Body of pancreas (tissue), 4 donors: ENCODE measurements around the gene MT1B.

ENCODE experiments used
- POLR2A ChIP-seq, 3 donors: fragments of 450-650 bp; IDR thresholded peaks; one replicate each; pipeline ENCODE4 v1.6.1; 2016; ENCODE audit warnings: antibody characterized with exemption in 3 of 3, mild to moderate bottlenecking in 2 of 3
- TF ChIP-seq, protein P1 (sequence below), 7 experiments: fragments of 450-650 bp in 4 of 7; fragments of 200-600 bp in 3 of 7; sonication (generic) in 3 of 7; IDR thresholded peaks; one replicate each; pipeline ENCODE4 v1.5.1; 2016 to 2019; ENCODE audit warnings: antibody characterized with exemption in 7 of 7

DNA sequence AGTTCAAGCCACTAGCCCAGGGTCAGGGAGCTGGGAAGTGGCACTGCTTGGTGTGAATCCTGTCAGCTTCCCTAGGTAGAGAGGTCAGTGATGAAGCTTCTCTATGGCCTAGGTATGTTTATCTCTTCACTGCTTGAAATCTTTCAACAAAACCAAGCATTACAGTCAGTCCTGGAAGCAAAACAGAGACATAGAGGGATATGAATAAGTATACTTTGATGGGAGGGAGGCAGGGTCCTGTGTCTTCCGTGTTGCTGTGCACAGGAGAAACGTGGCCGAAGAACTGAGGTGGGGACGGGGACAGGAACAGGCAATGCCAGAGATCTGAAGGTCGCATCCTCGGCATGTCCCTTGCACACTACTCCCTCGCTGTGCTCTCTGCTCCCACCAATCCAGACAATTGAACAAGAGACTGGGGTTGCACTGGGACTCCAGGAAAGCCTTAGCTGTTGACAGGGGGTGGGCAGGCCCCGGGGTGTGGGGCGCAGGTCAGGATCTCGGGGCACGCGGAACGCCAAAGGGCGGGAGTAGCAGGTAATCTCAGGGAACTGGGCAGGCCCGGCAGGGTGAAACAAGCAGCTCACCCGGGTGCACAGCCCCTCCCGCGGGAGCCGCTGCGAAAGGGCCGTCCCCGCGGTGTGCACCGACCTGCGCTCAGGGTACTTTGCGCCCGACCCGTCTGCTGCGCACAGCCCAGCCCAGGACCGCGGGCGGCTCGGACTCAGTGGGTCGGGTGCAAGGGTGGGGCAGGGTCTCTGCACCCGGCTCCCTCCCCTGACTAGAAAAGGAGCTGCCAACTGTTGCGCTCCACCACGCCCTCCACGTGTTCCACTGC is 17.5 kb downstream of the MT1B start, which contains the start of gene MT1H:
- no peak for TF ChIP-seq POLR2A (IDR thresholded peaks at IDR 0.05)
- TF ChIP-seq, protein P1, sequence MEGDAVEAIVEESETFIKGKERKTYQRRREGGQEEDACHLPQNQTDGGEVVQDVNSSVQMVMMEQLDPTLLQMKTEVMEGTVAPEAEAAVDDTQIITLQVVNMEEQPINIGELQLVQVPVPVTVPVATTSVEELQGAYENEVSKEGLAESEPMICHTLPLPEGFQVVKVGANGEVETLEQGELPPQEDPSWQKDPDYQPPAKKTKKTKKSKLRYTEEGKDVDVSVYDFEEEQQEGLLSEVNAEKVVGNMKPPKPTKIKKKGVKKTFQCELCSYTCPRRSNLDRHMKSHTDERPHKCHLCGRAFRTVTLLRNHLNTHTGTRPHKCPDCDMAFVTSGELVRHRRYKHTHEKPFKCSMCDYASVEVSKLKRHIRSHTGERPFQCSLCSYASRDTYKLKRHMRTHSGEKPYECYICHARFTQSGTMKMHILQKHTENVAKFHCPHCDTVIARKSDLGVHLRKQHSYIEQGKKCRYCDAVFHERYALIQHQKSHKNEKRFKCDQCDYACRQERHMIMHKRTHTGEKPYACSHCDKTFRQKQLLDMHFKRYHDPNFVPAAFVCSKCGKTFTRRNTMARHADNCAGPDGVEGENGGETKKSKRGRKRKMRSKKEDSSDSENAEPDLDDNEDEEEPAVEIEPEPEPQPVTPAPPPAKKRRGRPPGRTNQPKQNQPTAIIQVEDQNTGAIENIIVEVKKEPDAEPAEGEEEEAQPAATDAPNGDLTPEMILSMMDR (IDR thresholded peaks at IDR 0.05) = no peak
